Stomach smooth muscle (tissue), 2 donors: ENCODE data around the gene CMKLR1.
A peak's percentile ranks its signal among the peaks of the same experiment; 100 is the strongest.

ENCODE experiments used
- H3K27ac ChIP-seq: one replicate; pipeline ENCODE4 v1.7.0; 2013; ENCODE audit warnings: mild to moderate bottlenecking, low read length, inconsistent platforms
- H3K27me3 ChIP-seq, 2 donors: one replicate each; pipeline ENCODE4 v1.7.0; 2013; ENCODE audit warnings: low read length in 2 of 2; ENCODE audit not compliant: insufficient read depth in 2 of 2, control insufficient read depth in 1 of 2
- H3K36me3 ChIP-seq, 2 donors: one replicate each; pipeline ENCODE4 v1.7.0; 2013; ENCODE audit warnings: low read length in 2 of 2; ENCODE audit not compliant: control insufficient read depth in 2 of 2, insufficient read depth in 2 of 2
- H3K4me1 ChIP-seq: one replicate; pipeline ENCODE4 v1.7.0; 2013; ENCODE audit warnings: low read length; ENCODE audit not compliant: control insufficient read depth, insufficient read depth
- H3K4me3 ChIP-seq, 2 donors: one replicate each; pipeline ENCODE4 v1.7.0; 2013; ENCODE audit warnings: low read length in 2 of 2
- H3K9ac ChIP-seq, 2 donors: one replicate each; pipeline ENCODE4 v1.7.0; 2013; ENCODE audit warnings: low read length in 2 of 2, mild to moderate bottlenecking in 1 of 2
- H3K9me3 ChIP-seq, 2 donors: one replicate each; pipeline ENCODE4 v1.7.0; 2013; ENCODE audit warnings: low read length in 2 of 2; ENCODE audit not compliant: control insufficient read depth in 2 of 2
- donor health status: healthy.
- donor health status: Pancreatic carcinoma.

CMKLR1 gene

GRCh38 chr12:108348842-108349241 is 9.7 kb upstream of the CMKLR1 start:
- H3K9ac ChIP-seq, result no peak overlapping the region
- peaks cover 0 to 5% of the 10 kb centered on the region in 2 donors for H3K27me3 ChIP-seq
- no peak overlapping the region for H3K4me3 ChIP-seq
- no peaks in the 10 kb centered on the region for H3K4me1 ChIP-seq
- no peaks in the 10 kb centered on the region for H3K36me3 ChIP-seq
- H3K9me3 ChIP-seq, result no peaks in the 10 kb centered on the region
- H3K27ac ChIP-seq, result no peak overlapping the region

- no peak overlapping the region for H3K9ac ChIP-seq
- no peaks in the 10 kb centered on the region for H3K9me3 ChIP-seq
- no peak overlapping the region for H3K27ac ChIP-seq
- peaks cover 0 to 10% of the 10 kb centered on the region in 2 donors for H3K27me3 ChIP-seq
- H3K36me3 ChIP-seq, result no peaks in the 10 kb centered on the region
- no peaks in the 10 kb centered on the region for H3K4me1 ChIP-seq
- no peak overlapping the region for H3K4me3 ChIP-seq
Measured at GRCh38 chr12:108346727-108347710, 7.9 kb upstream of the CMKLR1 start.

DNA sequence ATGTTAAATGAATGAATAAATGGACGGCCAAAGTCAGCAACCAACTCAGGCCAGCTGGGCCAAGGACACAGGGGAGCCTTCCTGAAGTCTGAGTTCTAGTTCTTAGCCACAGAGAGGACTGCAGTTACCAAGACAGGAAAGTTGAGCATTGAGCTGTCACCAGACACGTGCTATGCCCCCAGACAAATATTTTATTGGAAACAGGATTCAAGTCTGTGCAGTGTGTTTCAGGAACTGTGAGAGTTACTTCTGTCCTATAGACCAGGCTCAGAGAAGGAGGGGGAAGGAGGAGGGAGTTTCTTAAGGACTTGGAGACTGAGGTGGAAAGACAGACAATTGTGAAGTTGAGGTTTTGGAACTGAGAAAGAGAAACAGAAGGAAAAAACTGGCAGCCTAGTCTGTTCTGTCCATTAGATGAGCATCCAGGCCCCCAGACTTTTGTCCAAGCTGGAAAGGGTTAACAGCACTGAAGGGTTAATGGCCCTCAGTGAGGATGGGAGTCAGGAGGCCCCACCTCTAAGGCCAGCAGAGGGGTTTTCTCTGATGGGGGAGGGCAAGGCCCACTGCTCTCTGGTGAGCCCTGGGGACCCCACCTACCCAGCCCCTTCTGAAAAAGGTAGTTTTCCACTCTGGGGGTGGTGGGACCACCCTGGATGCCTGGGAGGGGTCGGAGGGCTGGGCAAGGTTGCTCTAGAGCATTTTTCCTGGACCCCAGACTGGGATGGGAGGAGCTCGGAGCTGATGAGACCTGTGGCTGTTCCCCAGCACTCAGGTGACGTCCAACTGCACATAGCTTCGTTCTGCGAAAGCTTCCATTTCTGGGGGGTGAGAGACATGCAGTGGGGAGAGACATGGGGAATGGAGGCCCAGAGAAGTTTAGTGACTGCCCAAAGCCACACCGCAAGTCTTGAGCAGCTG is 6.9 kb upstream of the CMKLR1 start:
- no peaks in the 10 kb centered on the region for H3K9me3 ChIP-seq
- H3K27ac ChIP-seq, result no peak overlapping the region
- H3K9ac ChIP-seq, result no peak overlapping the region
- H3K36me3 ChIP-seq, result no peaks in the 10 kb centered on the region
- H3K4me3 ChIP-seq, result no peak overlapping the region
- peaks cover 0 to 10% of the 10 kb centered on the region in 2 donors for H3K27me3 ChIP-seq
- no peaks in the 10 kb centered on the region for H3K4me1 ChIP-seq

GRCh38 chr12:108342985-108343384 is 3.9 kb upstream of the CMKLR1 start:
- Histone ChIP-seq H3K9ac (no peak overlapping the region), H3K4me3 (no peak overlapping the region), H3K4me1 (peaks cover 4% of the 10 kb centered on the region), H3K36me3 (no peaks in the 10 kb centered on the region), H3K27me3 (peaks cover 3 to 19% of the 10 kb centered on the region in 2 donors), H3K9me3 (no peaks in the 10 kb centered on the region), H3K27ac (no peak overlapping the region)

DNA sequence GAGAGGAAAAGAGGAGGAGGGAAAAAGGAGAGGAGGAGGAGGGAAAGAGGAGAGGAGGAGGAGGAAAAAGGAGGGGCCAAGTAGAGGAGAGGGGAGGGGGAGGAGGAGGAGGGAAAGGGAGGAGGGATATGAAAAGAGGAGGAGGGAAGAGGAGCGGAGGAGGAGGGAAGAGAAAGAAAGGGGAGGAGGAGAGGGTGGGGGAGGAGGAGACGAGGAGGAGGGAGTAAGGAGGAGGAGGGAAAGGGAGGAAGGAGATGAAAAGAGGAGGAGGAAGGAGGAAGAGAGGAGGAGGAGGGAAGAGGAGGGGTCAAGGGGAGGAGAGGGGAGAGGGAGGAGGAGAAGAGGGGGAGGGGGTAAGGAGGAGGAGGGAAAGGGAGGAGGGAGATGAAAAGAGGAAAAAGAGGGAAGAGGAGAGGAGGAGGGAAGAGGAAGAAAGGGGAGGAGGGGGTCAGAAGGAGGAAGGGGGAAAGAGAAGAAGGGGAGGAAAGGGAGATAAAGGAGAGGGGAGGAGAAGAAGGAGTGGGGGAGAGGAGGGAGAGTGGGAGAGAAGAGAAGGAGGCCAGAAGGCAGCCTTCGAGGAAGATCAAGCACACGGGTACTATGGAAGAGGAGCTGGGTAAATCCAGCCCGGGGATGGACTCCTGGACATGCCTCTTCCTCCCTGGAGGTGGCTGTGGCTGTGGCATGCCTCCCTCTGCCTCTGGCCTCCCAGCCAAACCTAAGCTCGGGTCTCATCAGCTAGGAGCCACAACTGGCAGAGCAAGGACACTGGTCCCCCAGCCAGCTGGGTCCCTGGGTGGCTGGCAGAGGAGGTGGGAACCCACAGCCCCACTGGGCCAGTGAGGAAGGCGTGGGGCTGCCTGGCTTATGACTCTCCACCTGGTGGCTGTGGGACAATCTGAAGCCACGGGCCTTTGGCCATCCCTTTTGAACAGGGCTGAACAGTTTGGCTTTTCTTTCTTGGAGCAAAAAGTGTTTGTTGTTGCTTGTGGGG is 3.0 kb upstream of the CMKLR1 start:
- H3K9me3 ChIP-seq, result no peaks in the 10 kb centered on the region
- no peak overlapping the region for H3K27ac ChIP-seq
- H3K27me3 ChIP-seq, result peaks cover 7 to 19% of the 10 kb centered on the region in 2 donors
- H3K4me1 ChIP-seq, result peaks cover 9% of the 10 kb centered on the region
- H3K9ac ChIP-seq, result no peak overlapping the region
- H3K36me3 ChIP-seq, result no peaks in the 10 kb centered on the region
- H3K4me3 ChIP-seq, result no peak overlapping the region

GRCh38 chr12:108341356-108341755 is 2.2 kb upstream of the CMKLR1 start:
- Histone ChIP-seq H3K9me3 (no peaks in the 10 kb centered on the region), H3K9ac (no peak overlapping the region), H3K36me3 (no peaks in the 10 kb centered on the region), H3K4me1 (peaks cover 9% of the 10 kb centered on the region), H3K27me3 (peaks cover 7 to 15% of the 10 kb centered on the region in 2 donors), H3K4me3 (no peak overlapping the region), H3K27ac (no peak overlapping the region)

- H3K9me3 ChIP-seq, result no peaks in the 10 kb centered on the region
- H3K27ac ChIP-seq, result no peak overlapping the region
- no peak overlapping the region for H3K4me3 ChIP-seq
- peaks cover 9% of the 10 kb centered on the region for H3K4me1 ChIP-seq
- no peaks in the 10 kb centered on the region for H3K36me3 ChIP-seq
- H3K9ac ChIP-seq, result no peak overlapping the region
- H3K27me3 ChIP-seq, result peaks cover 7 to 15% of the 10 kb centered on the region in 2 donors
Measured at GRCh38 chr12:108340037-108340436, 926 bp upstream of the CMKLR1 start.

GRCh38 chr12:108337235-108338223 is 1.6 kb downstream of the CMKLR1 start:
- no peak overlapping the region for H3K27ac ChIP-seq
- peaks cover 9% of the 10 kb centered on the region for H3K4me1 ChIP-seq
- peak overlapping the region in 1 of 2 donors; percentile 10 for H3K9ac ChIP-seq
- H3K36me3 ChIP-seq, result no peaks in the 10 kb centered on the region
- H3K27me3 ChIP-seq, result peaks cover 7 to 10% of the 10 kb centered on the region in 2 donors
- H3K4me3 ChIP-seq, result peak overlapping the region; percentile 36 to 49
- H3K9me3 ChIP-seq, result no peaks in the 10 kb centered on the region

- Histone ChIP-seq H3K36me3 (no peaks in the 10 kb centered on the region), H3K27ac (no peak overlapping the region), H3K4me3 (no peak overlapping the region), H3K27me3 (peaks cover 7 to 10% of the 10 kb centered on the region in 2 donors), H3K9ac (no peak overlapping the region), H3K4me1 (peaks cover 9% of the 10 kb centered on the region), H3K9me3 (no peaks in the 10 kb centered on the region)
Measured at GRCh38 chr12:108335349-108336119, 3.6 kb downstream of the CMKLR1 start.
